ENCODE data around the gene USP21. TPM values are rescaled to one million over a fixed set of nuclear protein-coding genes. Genes with fewer than 3 reads are reported as not detected.

Gene USP21
- total and polyA plus RNA-seq, 2 of the 8 experiments (the other 6 are each of a cell fraction or from before 2014, with no cell fraction given), result 23.9 to 36.3 TPM

DNA sequence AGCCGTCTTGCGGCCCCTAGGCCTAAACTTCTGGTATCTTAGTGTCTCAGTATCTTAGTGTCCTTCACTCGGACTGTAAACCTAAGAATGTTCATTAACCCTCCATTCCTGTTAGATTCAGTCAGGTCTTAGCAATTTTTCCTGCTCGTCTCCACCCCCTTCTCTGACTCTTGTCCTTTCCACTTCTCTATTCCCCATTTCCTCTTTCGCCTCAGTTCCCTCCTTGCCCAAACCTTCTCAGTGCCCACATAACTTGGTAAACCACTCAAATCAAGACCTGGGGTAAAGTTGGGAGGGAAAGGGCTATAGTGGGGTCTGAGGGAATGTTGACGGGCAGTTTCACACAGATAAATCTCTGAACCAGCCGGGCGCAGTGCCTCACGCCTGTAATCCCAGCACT, 55.1 kb downstream of the USP21 start:
- Histone ChIP-seq H3K18ac (ENCODE audit: extremely low read depth, low read length) (no peak overlapping the region), H4K8ac (ENCODE audit: extremely low read depth, insufficient read depth, low read length) (no peak overlapping the region), H3K27ac (ENCODE audit: low read depth, low read length) (no peak overlapping the region), H3K4me1 (replicated peaks in 1 of 4; ENCODE audit: control insufficient read depth in 3 of 4, insufficient read depth in 4 of 4, low read length in 3 of 4) (peaks cover 0 to 13% (median 3%) of the 10 kb centered on the region in 4 experiments; a peak in 6 of 7 replicates), H3K36me3 (ENCODE audit: control insufficient read depth in 2 of 4, insufficient read depth in 4 of 4, low read length in 3 of 4) (peaks cover 25 to 45% (median 42%) of the 10 kb centered on the region in 4 experiments), H3K27me3 (replicated peaks in 1 of 4; ENCODE audit: control insufficient read depth in 3 of 4, extremely low read depth in 1 of 4, insufficient read depth in 3 of 4, low read length in 3 of 4) (no peaks in the 10 kb centered on the region), H2BK15ac (ENCODE audit: low read length) (no peak overlapping the region), H2BK120ac (replicated peaks; ENCODE audit: low read depth, low read length) (no peak overlapping the region), H3K56ac (replicated peaks; ENCODE audit: insufficient read length, low read depth, low read length) (no peak overlapping the region), H3K4ac (replicated peaks; ENCODE audit: insufficient read length, low read depth, low read length) (no peak overlapping the region), H3K4me2 (ENCODE audit: insufficient read depth in 1 of 2, low read depth in 2 of 2, low read length in 2 of 2) (no peak overlapping the region), H2BK20ac (ENCODE audit: low read length) (no peak overlapping the region), H3K23me2 (ENCODE audit: low read depth, low read length) (no peaks in the 10 kb centered on the region), H2AFZ (ENCODE audit: low read length) (no peak overlapping the region), H4K5ac (ENCODE audit: insufficient read length, low read depth, low read length) (no peak overlapping the region), H3K79me2 (ENCODE audit: control insufficient read depth in 1 of 2, insufficient read depth in 2 of 2, low read length in 2 of 2) (no peaks in the 10 kb centered on the region), H4K91ac (replicated peaks; ENCODE audit: insufficient read length, low read length) (no peak overlapping the region), H3K14ac (ENCODE audit: insufficient read length) (no peak overlapping the region), H2AK5ac (ENCODE audit: low read depth, low read length) (no peak overlapping the region), H4K20me1 (replicated peaks in 1 of 2; ENCODE audit: control insufficient read depth in 1 of 2, insufficient read depth in 2 of 2, low read length in 2 of 2) (peaks cover 1 to 4% of the 10 kb centered on the region in 2 experiments), H3K23ac (ENCODE audit: insufficient read length) (no peak overlapping the region), H3K79me1 (ENCODE audit: low read depth, low read length) (no peaks in the 10 kb centered on the region), H3K4me3 (ENCODE audit: extremely low read depth in 1 of 4, insufficient read depth in 2 of 4, low read depth in 3 of 4, low read length in 4 of 4) (no peak overlapping the region), H2BK12ac (ENCODE audit: low read depth, low read length) (no peak overlapping the region), H2BK5ac (ENCODE audit: low read depth, low read length) (no peak overlapping the region), H3K9ac (replicated peaks in 1 of 4; ENCODE audit: extremely low read depth in 1 of 4, low read depth in 3 of 4, low read length in 3 of 4) (no peak overlapping the region), H3K9me3 (ENCODE audit: insufficient read depth in 2 of 2, low read depth in 1 of 2, low read length in 1 of 2) (no peaks in the 10 kb centered on the region)
- ChIA-PET POLR2A (ENCODE audit: partially characterized antibody) (interaction anchor here (0.9 kb wide), 1 partner anchor 18 kb away, joined by 3 read pairs; no protein-coding TSS in a partner anchor), CTCF (ENCODE audit: partially characterized antibody) (interaction anchor here (6.0 to 23.7 kb wide), 2 partner anchors 9 to 14 kb away, joined by 68 to 427 read pairs; partner anchors contain the start of genes ADAMTS4, NDUFS2 and TOMM40L)
- FAIRE-seq (no peak), DNase-seq (ENCODE audit: low read depth in 1 of 2, low spot score in 2 of 2) (no peak)
- 91% methylated on average over 9 of the region's 9 CpGs; no CpG with 5 or more reads in 1 of the 2 experiments for WGBS, 2 experiments (ENCODE audit: extremely low coverage in 1 of 2, insufficient coverage in 1 of 2, insufficient read length in 1 of 2, insufficient replicate concordance in 2 of 2, low coverage in 1 of 2, low lambda C conversion rate in 2 of 2, missing lambda C conversion rate in 1 of 2)
- no peak for TF ChIP-seq CHD2 (IDR thresholded peaks at IDR 0.05; ENCODE audit: low read length)
- TF ChIP-seq SP1 (IDR thresholded peaks at IDR 0.05; ENCODE audit: low read depth, low read length), result no peak
- TF ChIP-seq RFX5 (IDR thresholded peaks at IDR 0.05; ENCODE audit: borderline replicate concordance, low read depth, low read length), result no peak
- no peak for TF ChIP-seq RAD21 (IDR thresholded peaks at IDR 0.05 in 1 of 2, conservative IDR thresholded peaks at IDR 0.05 in 1 of 2; ENCODE audit: low read depth in 2 of 2, low read length in 2 of 2)
- no peak for TF ChIP-seq RNF2 (IDR thresholded peaks at IDR 0.05; ENCODE audit: borderline replicate concordance, low read depth, low read length, missing control alignments, poor library complexity, severe bottlenecking)
- TF ChIP-seq ZNF274 (IDR thresholded peaks at IDR 0.05; ENCODE audit: borderline replicate concordance, extremely low read depth, low read length), result no peak
- no peak for TF ChIP-seq RXRA (IDR thresholded peaks at IDR 0.05; ENCODE audit: insufficient read depth, low read depth, low read length)
- no peak for TF ChIP-seq CHD1 (IDR thresholded peaks at IDR 0.05; ENCODE audit: low read depth, low read length)
- TF ChIP-seq SP2 (IDR thresholded peaks at IDR 0.05; ENCODE audit: low read length), result no peak
- no peak for TF ChIP-seq POLR2A (IDR thresholded peaks at IDR 0.05; ENCODE audit: control extremely low read depth in 1 of 2, low read depth in 2 of 2, low read length in 2 of 2)
- no peak for TF ChIP-seq POU5F1 (IDR thresholded peaks at IDR 0.05; ENCODE audit: low read depth, low read length)
- no peak for TF ChIP-seq TEAD4 (IDR thresholded peaks at IDR 0.05; ENCODE audit: low read depth, low read length)
- TF ChIP-seq, protein P1, sequence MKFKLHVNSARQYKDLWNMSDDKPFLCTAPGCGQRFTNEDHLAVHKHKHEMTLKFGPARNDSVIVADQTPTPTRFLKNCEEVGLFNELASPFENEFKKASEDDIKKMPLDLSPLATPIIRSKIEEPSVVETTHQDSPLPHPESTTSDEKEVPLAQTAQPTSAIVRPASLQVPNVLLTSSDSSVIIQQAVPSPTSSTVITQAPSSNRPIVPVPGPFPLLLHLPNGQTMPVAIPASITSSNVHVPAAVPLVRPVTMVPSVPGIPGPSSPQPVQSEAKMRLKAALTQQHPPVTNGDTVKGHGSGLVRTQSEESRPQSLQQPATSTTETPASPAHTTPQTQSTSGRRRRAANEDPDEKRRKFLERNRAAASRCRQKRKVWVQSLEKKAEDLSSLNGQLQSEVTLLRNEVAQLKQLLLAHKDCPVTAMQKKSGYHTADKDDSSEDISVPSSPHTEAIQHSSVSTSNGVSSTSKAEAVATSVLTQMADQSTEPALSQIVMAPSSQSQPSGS (IDR thresholded peaks at IDR 0.05; ENCODE audit: low read length), result no peak
